Measurements from ENCODE around the gene DEGS2.
A peak's percentile ranks its signal among the peaks of the same experiment; 100 is the strongest.

The DEGS2 gene

GRCh38 chr14:100108840-100109593, 50.4 kb downstream of the DEGS2 start:
- DNase-seq: no peak

DNA sequence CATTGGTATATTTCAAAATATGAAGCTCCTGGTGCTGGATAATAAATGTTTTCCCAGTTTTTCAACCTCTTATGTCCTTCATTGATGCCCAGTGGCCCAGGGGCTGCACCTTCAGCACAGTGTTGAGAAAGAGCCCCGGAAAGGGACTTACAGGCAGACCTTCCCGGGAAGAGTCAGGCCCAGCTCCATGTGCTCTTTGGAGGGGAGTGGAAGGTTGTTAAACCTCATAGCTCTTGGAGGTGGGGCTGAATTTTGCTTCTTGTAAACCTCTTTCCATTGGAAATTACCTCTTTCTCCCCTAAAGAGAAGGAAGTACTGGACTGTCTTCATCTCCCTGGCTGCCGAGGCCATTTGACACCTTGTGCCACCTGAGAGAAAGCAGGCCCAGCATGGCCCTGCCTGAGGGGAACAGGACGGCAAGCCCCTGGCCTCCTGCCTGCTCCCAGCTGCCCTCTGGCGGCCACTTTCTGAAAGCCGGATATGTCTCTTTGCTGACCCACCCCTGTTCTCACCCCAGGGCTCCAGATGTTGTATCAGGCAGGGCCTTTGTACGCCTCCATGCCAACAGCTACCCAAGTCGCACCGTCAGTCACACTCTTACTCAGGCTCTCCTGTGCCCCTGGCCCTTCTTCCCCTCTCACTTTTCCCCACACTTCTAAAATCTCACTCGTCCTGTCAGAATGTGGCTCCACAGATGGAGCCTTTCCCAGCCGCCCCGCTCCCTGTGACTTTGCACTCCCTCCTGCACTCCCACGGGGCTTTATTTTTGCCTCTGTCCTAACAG, 51.2 kb downstream of the DEGS2 start:
- peak; percentile 18 for DNase-seq

DNA sequence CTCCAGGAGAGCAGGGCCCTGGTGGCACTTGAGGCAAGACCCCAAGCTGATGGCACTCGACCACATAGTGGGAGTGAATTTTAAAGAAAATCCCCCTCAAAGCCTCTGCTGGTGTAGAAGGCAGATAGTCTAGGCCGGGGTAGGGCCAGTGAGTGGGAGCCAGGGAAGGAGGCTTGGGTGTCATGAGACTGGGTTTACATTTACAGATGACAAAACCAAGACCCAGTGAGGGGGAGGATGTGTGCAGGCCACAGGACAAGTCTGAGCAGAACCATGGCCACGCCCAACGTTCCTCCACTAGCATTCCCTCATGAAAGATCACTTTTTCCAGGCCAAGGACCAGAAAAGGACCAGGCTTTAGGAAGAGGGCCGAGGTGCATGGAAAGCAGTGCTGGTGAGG, 52.2 kb downstream of the DEGS2 start:
- no peak for DNase-seq

DNA sequence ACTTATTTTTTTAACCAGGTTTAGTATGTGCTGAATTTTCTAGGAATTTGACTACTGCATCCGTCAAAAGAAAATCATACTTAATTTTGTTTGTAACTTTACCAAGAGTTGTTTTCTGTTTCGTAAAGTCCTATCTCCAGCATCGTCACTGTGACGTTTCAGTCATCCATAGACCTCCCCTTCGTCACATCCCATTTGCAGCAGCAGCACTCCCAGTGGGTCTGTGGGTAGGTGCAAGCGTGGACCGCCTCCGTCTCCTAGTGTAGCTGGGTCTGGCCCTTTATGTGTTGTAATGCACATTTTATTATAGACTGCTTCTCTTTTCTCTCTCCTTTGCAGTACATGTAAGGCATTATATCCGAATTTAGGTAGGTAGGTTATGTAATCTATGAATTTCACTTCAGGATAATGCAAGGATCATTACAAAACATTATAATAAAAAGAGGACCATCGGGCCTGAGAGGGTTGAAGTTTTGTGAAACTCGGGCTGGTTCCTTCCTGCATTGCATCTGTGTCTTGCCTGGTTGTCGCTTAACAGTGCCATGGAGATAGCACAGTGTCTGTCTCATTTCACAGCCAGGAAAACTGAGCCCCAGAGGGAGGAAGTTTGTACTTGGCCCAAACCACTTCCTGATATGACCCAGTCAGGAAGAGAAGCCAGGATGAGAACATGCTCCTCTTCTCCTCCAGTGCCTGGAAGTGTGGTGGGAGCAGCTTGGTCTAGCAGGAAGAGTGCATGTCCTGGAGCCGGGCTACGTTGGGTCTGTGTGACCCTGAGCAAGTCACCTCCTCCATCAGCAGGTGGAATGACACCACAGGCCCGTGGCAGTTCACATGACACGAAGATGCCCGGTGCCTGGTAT, 53.0 kb downstream of the DEGS2 start:
- DNase-seq: no peak

- no peak for DNase-seq
Measured at GRCh38 chr14:100105357-100106169, 53.9 kb downstream of the DEGS2 start.

DNA sequence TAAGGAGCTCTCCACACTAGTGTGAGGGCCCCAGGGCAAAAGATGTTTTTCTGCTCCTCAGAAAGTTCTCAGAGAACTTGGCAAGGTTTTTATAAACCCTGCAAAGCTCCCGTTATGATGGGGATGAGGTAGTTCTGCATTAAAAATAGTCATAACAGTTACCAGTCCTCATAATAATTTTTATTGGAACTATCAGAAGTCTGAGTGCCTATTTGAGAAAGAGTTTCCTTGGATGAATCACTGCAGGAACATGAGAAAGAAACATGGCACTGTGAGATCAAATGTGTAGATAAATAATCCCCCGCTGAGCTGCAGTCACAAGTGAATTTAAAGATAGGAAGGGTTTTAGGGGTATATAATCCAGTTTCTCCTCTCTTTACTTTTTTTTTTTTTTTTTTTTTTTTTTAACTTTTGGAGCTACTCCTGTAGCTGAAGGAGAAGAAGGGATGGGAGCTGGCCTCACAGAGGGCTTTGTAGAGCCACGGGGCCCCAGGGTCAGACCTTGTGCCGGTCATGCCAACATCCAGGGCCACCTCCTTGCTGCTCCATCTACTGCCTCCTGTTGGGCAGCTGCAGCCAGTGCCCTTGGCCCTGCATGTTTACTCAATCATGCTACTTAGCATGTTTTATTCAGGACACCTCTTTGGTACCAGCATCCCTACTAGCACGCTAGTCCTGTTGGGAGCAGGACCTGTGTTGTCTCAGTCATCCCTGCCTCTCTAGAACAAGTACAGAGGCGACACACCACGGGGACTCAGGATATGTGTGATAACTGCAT, 54.7 kb downstream of the DEGS2 start:
- DNase-seq: no peak

DNA sequence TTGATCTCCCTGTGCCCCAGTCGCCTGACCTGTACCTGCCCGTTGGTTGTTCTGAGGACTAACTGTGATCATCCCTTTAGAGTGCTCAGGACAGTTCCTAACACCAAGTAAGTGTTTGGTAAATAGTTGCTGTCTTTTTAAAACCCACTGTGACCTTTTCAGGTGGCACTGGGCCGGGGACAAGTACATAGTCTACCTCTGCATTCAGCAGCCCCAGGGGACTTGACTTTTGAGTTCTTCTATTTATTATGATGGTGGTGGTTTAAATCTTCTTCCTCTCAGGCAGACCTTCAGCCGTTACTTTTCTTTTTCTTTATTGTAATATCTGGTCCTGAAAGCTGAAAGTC, 55.5 kb downstream of the DEGS2 start:
- DNase-seq: no peak

DNA sequence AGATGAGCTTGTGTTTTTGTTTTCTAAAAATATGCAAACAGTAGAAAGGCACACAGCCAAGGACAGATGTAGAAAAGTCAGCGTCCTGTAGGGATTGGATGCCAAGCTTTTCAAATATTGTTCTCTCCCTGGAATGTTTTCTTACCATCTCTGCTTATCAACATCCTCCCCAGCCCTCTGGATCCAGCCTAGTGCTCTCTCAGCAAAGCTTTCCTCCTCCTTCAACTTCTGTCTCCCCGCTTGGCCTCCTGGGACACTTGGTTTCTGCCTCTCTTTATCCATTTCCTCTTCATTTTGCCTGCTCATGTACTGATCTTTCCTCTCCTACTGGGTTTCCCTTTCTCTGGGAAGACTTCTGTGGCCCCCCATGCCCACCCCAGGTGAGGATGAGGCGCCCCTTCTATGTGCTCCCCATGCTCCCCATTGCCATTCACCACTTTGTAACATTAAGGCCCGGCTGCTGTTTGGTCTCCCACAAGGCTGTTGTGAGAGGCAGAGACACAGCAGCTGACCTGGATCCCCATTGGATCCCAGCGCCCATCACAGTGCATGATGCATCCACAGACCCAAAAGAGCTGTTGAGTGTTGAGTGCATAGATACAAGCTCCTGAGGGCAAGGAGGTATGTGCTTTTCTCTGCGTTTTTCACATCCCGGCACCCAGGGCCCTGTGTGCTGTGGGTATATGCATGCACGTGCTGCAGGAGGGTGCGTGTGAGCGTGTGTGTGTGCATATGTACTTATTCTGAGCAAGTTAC, 56.0 kb downstream of the DEGS2 start:
- no peak for DNase-seq

- DNase-seq: no peak
Measured at GRCh38 chr14:100102156-100102785, 57.2 kb downstream of the DEGS2 start.

DNA sequence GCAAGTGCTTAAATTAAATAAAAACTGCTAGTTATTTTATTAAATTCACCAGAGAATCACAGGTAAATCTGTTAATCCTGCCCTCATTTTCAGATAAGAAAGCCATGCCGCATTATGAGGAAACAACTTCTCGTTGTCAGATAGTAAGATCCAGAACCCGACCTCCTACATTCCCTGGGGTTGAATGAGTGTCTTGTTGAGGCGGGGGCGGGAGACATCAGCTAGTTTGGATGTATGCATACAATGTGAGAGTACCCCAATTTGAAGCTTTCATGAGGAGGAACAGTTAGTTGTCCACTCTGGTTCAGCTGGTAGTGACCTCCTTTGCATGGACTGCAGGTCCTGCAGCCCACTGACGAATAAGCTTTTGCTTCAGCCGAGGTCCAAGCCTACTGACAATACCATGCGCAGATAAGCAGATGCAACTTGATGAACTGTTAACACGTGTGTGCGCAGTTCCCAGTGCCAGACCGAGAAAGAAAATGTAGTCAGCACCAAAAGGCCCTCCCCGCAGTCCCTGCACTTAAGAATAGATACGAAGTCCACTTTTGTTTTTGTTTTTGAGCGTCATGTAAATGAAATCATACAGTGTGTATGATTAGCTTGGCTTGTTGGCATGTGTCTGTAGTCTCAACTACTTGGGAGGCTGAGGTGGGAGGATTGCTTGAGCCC, 59.3 kb downstream of the DEGS2 start:
- no peak for DNase-seq

DNA sequence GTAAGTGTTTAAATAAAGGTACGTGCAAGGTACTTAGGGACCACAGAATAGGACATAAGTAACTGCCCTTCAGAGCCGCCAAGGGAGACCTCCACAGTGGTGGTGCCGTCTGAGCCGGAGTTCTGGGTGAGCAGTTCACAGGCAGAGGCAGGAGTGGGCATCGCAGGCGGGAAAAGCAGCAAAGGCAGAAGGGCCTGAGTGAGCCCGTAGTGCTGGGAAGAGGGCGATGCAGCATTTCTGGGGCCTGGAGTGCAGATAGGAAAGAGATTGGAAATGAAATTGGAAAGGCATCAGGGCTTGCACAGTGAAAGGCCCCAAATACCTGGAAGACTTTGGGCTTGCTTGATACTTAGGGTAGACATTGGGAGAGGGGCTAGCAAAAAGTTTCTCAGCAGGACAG, 61.3 kb downstream of the DEGS2 start:
- no peak for DNase-seq

GRCh38 chr14:100096656-100097055, 62.8 kb downstream of the DEGS2 start:
- peak; percentile 50 for DNase-seq
